ENCODE results near the gene HSP90AB1.
A peak's percentile ranks its signal among the peaks of the same experiment; 100 is the strongest.

Gene HSP90AB1

DNA sequence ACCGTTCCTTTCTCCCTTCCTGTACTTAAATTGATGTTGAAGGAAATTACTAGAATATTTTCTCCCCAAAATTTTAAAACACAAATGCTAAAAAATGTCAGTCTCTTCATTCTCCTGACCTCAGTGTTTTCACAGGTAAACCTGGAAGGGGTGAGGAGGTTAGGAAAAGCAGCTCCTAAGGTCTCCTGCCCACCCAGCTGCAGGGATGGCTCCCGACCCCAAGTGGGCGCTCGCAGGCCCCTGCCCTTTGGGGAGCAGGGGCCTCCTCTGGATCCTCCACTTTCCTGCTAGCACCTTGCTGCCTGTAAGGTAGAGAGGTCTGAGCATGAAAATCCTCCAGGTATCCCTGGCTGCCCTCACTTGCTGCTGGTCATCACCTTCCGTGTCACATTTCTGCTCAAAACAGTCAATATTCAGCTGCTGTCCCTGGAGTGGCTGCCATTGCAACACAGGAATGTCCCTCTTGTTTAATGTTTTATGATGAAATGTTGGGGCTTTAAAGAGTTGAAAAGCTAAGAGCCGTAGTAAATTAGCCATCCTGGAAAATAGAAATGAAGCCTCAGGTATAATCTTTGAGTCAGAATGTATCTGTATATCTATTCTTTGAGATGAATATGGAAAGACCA is 10.9 kb upstream of the HSP90AB1 start:
- no peak for DNase-seq (ENCODE audit: low read depth)

DNA sequence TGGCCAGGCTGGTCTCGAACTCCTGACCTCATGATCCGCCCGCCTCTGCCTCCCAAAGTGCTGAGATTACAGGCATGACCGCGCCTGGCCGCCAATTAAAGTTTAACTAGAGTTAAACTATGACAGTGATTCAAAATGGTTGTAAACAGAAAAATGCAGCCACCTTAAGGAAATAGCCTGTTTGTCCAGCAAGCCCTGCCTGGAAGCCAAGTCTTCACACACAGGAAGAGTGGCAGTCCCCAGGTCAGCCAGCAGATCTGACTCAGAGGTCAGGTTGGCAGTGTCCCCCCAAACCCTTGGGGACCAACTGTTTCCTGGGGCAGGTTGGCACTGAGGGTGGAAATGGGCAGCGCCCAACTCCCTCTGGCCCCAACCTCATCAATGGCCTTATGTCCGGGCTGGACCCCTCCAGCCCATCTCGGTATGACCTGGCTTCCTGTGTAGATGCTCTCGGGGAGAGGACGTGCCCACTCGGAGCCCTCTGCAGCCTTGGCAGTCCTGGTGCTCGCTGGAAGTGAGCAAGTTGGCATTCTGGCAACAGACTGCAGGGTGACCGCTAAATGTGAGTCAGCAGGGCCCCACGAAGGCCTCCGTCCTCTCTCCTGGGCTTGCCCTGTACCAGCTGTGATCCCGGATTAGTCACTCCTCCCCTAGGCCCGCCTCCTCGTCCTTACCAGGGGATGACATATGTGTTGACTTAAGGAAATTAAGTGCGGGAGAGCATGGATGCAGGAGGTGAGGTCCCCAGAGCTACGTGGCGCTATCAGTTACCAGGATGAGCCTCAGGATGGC is 9.7 kb upstream of the HSP90AB1 start:
- DNase-seq (ENCODE audit: low read depth): peak; percentile 99

- DNase-seq (ENCODE audit: low read depth): peak; percentile 79
Measured at GRCh38 chr6:44237813-44238433, 9.0 kb upstream of the HSP90AB1 start.

DNA sequence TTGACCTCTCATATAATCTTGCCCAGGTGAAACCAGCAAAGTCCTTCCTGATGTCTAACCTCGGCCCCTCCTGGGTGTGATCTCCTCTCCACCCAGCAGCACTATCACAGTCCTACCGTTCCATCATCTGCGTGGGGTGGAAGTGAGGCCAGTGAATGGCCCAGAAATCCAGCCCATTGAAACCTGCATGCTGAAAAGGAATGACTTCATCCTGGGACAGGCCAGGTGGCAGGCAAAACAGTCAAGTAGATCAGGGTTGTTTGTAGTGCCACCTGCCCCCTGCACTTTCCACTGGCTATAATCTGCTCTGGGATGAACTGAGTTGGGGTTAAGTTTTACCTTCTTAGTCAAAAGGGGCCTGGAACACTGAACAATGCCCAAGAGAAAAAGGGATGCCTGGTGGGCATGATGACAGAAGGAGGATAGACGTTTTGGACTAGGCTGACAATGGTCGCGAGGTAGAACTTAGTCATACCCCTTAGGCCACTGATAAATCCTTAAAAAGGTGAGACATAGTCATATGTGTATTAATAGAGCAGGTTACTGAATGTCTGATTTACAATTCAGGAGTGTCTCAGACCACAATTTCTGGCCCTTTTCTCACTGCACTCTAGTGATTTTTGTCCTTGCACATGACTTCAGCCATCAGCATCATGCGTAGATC is 8.1 kb upstream of the HSP90AB1 start:
- DNase-seq (ENCODE audit: low read depth): no peak

- DNase-seq (ENCODE audit: low read depth): no peak
Measured at GRCh38 chr6:44243345-44243744, 3.6 kb upstream of the HSP90AB1 start.

- no peak for DNase-seq (ENCODE audit: low read depth)
Measured at GRCh38 chr6:44245391-44245911, 1.4 kb upstream of the HSP90AB1 start.

DNA sequence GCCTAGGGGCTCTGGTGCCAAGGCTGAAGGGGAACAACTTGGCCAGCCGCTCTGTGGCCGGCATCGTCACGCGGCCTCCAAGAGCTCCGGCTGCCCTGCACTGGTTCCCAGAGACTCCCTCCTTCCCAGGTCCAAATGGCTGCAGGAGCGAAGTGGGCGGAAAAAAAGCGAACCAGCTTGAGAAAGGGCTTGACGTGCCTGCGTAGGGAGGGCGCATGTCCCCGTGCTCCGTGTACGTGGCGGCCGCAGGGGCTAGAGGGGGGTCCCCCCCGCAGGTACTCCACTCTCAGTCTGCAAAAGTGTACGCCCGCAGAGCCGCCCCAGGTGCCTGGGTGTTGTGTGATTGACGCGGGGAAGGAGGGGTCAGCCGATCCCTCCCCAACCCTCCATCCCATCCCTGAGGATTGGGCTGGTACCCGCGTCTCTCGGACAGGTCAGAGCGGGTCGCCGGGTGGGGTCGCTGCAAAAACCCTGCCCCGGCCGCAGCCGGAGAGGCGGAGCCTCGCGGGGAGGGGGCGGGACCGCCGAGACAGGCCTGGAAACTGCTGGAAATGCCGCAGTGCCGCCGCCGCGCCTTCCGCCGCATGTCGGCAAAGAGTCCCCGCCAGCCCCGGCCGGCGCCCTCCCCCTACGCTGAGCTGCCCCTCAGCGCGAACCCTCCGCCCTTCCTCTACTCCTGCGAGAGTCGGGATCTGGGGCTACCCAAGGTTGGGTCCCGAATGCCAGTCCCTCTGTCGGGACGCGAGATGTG is 814 bp upstream of the HSP90AB1 start:
- peak; percentile 84 for DNase-seq (ENCODE audit: low read depth)

- DNase-seq (ENCODE audit: low read depth): peak; percentile 71
Measured at GRCh38 chr6:44247338-44248302, 719 bp downstream of the HSP90AB1 start.

DNA sequence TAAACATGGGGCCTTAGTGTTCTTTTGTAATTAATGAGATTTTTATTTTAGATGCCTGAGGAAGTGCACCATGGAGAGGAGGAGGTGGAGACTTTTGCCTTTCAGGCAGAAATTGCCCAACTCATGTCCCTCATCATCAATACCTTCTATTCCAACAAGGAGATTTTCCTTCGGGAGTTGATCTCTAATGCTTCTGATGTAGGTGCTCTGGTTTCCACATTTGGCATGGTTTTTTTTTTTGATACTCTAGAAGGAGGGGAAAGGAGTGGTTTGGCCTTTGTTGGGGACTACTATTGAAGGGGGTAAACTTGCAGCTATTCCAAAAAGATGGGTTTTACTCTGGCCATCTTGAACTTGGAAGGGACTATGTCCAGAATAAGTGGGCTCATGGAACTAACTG is 1.7 kb downstream of the HSP90AB1 start:
- DNase-seq (ENCODE audit: low read depth): no peak

DNA sequence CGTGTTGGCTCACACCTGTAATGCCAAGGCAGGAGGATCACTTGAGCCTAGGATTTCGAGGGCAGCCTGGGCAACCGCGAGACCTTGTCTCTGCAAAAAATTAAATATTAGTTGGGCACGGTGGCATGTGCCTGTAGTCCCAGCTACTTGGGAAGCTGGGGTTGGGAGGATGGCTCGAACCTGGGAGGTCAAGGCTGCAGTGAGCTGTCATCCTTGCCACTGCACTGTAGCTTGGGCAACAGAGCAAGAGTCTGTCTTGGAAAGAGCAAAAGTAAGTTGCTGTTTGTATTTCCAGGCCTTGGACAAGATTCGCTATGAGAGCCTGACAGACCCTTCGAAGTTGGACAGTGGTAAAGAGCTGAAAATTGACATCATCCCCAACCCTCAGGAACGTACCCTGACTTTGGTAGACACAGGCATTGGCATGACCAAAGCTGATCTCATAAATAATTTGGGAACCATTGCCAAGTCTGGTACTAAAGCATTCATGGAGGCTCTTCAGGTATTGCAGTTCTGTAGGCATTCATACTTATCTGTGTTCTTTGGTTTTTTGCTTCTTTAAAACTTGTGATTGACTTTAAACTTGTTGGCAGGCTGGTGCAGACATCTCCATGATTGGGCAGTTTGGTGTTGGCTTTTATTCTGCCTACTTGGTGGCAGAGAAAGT is 2.3 kb downstream of the HSP90AB1 start:
- DNase-seq (ENCODE audit: low read depth): no peak

DNA sequence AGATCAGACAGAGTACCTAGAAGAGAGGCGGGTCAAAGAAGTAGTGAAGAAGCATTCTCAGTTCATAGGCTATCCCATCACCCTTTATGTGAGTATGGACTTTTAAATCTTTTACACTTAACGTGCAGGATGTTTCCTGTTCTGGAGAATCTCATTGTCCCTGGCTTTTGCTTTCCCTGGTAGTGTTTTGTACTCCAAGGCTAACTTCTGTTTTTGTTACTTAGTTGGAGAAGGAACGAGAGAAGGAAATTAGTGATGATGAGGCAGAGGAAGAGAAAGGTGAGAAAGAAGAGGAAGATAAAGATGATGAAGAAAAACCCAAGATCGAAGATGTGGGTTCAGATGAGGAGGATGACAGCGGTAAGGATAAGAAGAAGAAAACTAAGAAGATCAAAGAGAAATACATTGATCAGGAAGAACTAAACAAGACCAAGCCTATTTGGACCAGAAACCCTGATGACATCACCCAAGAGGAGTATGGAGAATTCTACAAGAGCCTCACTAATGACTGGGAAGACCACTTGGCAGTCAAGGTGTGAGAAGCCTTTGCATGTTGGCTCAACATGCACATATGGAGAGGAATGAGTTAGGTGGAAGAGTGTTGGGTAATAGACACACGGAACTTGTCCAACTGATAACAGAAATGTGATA is 3.3 kb downstream of the HSP90AB1 start:
- DNase-seq (ENCODE audit: low read depth): no peak

DNA sequence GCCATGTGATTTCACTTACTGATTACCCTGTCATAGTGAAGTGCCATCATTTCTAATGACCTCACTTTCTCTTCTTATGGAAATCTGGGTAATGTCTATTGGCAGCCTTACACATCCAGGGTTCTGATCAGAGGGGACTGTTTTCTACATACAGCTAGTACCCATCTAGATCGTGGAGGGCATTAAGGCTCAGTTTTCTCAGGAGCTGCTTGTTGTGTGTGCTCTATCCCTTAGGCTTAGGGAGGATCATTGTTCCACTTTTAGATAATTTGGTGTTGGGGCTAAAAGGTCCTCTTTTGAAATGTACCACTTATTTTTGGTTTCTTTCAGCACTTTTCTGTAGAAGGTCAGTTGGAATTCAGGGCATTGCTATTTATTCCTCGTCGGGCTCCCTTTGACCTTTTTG is 3.8 kb downstream of the HSP90AB1 start:
- DNase-seq (ENCODE audit: low read depth): no peak

DNA sequence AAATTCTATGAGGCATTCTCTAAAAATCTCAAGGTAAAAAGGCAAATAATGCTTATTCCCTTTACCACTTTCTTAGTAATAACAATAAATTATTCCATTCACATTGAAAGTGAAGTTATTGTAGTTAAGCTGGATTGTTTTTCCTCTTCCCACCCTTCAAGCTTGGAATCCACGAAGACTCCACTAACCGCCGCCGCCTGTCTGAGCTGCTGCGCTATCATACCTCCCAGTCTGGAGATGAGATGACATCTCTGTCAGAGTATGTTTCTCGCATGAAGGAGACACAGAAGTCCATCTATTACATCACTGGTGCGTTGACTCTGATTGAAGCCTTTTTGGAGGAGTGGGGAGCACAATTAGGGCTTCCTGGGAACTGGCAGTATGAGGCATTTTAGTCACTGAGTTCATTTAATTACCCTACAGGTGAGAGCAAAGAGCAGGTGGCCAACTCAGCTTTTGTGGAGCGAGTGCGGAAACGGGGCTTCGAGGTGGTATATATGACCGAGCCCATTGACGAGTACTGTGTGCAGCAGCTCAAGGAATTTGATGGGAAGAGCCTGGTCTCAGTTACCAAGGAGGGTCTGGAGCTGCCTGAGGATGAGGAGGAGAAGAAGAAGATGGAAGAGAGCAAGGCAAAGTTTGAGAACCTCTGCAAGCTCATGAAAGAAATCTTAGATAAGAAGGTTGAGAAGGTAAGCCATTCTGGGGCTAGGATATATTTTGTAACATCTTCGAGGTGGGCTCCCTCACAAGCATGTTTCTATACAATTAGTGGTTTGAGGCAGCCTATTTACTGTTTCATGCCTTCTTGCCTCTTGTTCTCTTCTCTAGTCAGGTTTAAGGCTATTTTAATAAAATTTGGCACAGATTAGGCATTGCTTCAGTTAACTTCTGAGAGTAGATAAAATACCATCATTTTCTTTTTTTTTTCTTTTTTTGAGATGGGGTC is 4.9 kb downstream of the HSP90AB1 start:
- no peak for DNase-seq (ENCODE audit: low read depth)

- peak; percentile 73 for DNase-seq (ENCODE audit: low read depth)
Measured at GRCh38 chr6:44253307-44254101, 6.6 kb downstream of the HSP90AB1 start.

DNA sequence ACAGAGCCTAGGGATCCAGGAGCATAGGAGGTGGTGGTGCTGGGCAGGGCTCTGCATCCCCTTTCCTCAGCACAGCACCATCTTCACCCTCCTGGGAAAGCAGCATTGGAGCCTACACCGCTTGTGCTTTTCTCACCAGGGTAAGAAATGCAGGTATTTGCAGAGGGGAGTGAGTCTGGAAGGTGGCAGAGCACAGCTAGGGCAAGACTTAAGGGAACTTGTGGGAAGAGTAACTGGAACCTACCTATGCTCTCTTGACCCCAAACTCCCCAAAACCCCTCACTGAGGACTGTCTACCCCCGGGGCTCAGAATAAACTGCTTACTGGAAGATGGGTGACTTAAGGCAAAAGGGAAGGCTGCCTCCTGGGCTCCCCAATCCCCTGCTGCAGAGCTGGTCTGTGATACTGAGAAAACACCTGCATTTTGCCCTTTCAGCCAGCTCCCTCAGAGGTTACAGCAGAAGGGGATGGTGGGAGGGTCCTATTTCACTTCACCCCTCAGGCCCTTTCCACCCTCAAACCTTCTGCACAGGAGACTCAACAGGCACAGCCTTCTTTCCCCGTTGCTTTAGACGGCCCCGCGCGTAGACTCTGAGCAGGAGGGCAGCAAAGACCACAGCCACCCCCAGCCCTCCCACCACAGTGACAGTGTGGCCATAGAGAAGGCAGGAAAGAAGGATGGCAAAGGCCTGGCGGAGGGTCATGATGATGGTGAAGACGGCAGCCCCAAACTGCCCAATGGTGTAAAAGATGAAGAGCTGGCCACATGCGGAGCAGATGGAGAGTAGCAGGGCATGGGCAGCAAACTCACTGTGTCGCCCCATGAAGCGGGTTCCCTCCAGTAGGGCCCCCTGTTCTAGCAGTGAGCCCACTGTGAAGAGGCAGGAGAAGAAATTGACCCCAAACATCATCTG is 7.5 kb downstream of the HSP90AB1 start:
- peak; percentile 42 for DNase-seq (ENCODE audit: low read depth)

DNA sequence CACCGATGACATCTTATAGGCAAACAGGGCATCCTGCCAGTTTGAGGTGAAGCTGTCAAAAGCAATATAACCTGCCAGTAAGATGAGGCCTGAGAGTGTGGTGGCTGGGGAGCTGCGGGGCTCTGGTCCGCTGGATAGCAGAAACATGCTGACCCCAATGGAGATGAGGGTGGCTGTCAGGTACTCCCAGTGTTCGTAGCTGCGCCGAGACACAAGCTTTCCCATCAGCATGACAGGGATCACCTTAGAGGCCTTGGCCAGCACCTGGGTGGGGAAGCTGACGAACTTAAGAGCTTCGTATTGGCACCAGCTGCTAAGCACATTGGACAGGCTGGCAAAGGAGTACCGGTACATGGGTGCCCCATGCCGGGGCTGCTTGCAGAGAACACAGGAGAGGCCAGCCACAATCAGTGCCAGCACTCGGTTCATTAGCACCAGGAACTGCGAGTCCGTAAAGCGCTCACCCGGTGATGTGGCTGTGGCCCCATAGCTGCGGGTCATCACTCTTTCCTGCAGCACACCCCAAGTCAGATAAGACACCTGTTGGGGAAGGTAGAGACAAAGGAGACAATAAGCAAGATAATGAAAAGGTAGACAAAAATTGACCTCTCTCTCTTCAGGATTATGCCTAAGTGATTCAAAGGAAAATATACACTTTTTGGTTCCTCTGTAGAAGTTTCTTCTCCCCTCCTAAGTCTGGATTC is 8.4 kb downstream of the HSP90AB1 start:
- peak; percentile 48 for DNase-seq (ENCODE audit: low read depth)

Data from ELR (cell line).